IPS-11a (cell line): ENCODE measurements around the gene DENND1A.

ENCODE experiments used
- H3K4me3 ChIP-seq: one replicate; pipeline ENCODE4 v1.5.1; 2013; ENCODE audit warnings: low read depth, low read length, control low read depth

Gene DENND1A

DNA sequence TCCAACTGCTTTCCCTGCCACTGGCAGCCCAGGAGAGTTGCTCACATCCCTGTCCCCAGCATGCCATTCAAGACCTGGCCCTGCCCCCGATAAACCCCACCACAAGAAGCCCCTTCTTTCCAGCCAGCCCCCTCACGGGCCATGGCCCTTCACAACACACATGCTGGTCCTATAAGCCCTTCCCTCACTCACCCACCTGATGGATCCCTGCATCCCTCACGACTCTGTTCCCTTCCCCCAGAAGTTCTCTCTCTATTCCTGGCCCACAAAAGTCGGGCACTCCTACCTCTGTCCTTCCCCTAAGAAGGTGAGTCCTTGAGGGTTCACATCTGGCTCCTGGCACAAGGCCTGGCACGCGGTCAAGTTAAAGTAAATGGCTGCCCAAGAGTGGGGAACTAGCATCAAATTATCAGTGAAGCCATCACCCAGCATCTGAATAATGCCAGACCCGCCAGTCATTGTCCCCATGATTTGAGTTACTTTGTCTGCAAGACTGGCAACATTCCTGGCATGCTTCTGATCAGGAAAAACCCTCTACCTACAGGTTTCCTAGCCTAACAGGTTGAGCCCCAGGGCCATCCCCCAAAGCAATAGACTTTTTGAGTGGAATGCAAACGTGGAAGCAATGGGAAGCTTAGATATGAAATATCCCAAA, 508.0 kb downstream of the DENND1A start:
- no peak overlapping the region for H3K4me3 ChIP-seq

DNA sequence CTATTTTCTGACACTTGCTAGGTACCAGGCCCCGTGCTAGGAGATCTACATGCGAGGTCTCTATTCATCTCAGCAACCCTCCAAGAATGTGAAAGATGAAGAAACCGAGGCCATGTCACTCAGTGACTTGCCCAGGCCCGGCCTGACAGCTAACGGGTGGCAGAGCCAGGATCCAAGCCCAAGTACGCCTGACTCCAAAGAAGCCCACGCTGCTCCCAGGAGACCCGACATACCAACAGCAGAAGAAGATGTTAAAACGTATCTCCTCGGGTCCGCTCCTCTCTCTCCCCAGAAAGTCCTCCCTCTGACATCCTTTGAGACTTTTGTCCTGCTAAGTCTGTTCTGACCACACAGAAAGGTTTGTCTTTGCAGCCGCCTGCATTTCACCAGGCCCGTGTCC, 508.7 kb downstream of the DENND1A start:
- H3K4me3 ChIP-seq, result no peak overlapping the region

DNA sequence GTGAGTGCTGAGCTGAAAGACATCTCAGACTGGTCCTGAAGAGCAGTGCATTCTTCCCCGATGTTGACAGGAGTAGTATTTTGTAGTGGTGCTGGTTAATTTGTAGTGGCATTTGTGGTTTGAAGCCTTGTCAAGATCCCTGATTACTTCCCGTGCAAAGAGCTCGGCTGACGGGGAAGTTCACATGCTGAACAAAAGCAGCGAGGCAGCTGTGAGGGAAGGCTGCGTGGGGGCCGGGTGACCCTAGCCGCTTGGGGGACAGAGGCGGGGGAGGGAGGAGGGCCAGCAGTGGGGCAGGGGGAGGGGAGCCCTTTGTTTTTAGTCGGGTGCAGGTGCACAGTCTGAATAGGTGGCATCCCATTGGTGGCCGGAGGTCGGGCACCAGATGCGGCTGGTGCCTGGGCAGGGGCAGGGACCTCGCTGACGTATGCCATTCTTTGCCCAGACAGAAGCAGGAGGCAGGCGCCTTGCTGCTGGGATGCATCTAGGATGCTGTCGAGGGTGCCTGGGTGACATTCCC, 509.3 kb downstream of the DENND1A start:
- H3K4me3 ChIP-seq, result no peak overlapping the region

DNA sequence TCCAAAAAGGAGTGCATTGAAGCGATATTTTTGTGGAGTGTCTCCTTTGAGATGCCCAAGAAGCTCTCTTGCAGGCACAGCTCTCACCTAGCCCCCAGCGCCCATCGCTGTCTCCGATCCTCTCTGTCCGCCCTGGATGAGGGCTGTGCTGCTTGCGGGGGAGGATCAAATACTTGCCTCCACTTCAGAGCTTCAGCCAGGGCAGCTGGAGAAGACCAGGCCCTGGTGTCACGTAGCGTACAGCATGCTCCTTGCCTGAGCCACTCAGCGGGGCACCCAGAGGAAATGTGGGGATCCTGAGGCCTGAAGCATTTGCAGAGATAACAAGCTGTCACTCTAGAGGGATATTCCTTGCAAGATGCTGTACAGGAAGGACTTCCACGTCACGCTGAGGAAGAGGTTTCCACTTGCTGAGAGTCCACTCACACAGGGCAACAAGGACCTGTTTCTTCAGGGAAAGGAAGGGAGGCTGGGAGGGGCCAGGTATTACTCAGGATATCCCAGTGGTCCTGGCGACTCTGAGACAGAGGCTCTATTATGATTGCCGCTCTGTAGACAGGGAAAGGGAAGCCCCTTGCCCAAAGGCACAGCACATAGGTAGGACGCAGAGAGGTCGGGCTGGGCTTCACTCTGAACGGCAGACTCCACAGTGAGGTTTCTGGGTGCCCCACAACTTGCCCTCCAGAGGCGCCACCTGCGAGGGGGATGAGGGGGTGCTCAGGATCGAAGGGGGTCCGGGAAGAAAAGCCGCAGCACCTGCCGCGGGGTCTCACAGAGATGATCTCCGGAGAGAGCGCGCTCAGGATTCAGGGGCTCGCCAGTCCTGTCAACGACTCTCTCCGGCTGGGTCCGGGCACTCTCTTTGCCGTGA, 510.0 kb downstream of the DENND1A start:
- H3K4me3 ChIP-seq, result no peak overlapping the region

DNA sequence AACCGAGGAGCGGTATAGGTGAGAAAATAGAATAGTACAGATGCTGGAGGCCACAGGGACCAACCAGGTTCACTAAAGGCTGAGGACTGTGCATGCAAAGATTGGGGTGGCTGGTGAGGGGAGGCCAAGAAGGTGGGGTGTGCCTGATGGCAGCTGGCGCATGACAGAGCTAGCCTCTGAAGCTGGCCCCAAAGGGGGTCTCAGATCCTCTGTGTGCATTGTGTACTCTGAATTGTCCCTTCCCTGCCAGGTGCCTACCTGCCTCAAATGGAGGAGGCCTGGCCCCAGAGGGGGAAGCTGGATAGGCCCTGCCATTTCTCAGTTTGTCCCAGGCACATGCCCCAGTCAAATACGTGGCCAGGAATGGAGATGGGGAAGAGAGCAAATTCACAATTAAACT, 510.8 kb downstream of the DENND1A start:
- no peak overlapping the region for H3K4me3 ChIP-seq

DNA sequence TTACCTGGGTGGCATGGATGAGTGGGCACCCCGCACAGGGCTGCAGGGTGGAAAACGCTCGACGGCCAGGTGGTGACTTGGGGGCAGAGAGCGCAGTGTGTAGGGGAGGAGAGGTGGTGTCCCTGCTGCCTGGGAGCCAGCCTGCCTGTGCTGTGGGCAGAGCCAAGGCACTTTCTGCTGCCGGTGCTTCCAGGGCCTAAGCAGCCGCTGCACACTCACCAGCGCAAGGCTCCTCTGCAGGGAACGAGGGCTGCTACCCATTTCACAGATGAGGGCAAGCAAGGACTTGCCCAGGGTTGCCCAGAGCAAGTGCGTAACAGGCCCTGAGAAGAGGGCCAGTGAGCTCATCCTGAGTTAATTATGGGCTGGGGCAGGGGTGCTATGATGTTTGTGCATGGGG, 511.4 kb downstream of the DENND1A start:
- H3K4me3 ChIP-seq, result no peak overlapping the region

DNA sequence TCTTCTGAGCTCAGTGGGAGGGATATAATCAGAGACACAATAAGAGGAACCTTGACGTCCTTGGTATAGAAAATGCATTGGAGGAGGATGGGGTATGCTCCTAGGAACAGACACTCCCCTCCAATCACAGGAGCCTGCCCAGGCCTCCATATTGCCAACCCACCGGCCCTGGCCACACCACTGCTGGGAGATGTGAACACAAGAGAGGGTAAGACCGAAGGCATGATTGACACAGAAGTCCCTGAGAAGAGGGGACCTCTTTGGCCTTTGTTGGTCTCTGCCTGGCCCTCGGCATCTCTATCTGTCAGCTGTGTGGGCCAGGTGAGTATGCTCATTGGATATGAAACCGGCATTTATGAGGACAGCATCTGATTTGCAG, 511.9 kb downstream of the DENND1A start:
- no peak overlapping the region for H3K4me3 ChIP-seq

DNA sequence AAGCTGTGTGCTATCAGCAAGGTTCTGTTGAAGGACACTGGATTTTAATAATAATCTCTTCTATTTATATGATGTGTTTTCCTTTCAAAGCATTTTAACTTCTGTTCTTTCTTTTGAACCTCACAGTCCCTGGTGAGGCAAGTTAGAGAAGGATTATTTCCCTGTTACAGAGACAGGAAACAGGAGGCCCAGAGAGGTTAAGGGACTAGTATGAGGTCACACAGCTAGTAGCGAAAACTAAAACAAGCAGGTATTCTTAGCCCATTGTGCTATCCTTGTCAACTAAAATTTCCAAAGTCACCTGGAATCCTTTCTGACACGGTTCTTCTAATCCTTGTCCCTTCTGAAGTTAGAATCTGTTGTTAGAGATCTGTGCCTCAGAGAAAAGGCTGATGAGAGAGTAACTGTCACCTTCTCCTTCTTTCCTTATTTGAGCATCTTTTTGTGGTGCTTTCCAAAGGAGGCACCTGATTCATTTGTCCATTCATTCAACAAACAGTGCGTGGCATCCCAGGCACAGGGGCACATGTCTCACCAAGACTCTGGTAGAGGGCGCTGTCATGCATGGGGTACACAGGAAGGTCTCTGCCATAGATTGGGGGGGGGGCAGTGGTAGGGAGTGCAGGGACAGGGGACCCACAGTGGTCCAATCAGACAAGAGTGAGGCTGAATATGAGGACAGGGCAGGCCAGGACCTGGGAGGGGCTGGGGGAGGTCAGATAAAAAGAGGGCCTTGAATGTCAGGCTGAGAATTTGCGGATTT, 512.5 kb downstream of the DENND1A start:
- no peak overlapping the region for H3K4me3 ChIP-seq

DNA sequence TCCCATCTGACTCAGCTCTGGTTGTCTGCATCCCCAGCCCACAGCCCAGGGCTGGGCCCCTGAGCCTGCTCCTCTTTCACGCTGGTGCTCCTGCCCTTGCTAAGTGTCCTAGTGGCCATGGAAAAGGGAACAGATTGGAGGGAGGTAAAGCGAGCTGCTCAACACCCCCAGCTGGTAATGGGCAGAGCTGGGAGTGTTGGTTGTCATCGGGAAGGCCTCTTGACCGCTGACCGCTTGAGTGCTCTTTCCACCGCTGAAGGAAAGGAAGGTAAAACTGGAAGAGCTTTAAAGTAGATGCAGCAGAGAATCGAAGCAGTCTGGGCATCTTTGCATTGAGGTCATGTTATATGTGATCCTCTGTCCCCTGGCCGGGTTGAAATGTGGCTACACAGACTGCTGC, 513.8 kb downstream of the DENND1A start:
- H3K4me3 ChIP-seq, result no peak overlapping the region

DNA sequence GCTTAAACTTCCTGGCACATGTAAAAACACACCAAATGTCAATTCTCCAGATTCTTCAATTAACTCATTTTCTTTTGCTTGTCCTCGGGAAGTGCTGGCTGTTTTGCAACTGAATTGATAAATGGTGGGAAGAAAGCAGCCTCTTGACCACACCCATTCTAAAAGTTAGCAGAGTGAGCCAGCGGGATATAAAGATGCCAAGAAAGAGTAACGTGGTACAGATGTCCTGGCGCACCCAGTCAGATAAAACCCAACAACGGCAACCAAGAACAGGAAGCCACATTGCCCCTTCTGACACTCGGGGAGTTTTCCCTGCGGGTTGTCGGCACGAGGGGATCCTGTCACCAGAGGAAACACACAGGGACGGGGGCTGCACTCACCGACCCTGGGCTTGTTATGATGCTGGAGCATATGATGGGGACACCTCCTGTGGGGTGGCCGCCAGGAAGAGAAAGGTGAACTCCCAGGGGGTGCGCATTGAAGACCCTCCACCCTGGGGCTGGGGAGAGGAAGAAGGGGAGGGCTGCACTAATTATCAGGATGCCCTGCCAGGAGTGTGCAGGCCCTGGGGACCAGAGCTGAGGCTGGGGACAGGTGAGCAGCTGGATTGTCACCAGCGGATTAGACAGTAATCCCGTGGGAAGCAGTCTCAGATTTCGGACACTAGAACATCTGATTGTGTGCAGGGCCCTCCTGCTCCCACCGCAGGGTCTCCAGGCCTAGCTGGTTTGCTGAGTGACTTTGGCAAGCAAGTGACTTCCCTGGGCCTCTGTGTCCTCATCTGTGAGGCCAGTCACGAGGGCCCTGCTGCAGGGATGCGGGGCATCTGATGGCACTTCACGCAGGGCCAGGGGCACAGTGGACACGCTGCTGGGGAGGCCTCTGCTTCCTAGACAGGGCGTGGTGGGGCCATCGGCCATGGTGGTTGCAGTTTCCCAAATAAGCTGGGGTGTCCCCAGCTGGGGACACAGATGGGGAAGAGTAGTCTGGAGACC, 514.7 kb downstream of the DENND1A start:
- no peak overlapping the region for H3K4me3 ChIP-seq

DNA sequence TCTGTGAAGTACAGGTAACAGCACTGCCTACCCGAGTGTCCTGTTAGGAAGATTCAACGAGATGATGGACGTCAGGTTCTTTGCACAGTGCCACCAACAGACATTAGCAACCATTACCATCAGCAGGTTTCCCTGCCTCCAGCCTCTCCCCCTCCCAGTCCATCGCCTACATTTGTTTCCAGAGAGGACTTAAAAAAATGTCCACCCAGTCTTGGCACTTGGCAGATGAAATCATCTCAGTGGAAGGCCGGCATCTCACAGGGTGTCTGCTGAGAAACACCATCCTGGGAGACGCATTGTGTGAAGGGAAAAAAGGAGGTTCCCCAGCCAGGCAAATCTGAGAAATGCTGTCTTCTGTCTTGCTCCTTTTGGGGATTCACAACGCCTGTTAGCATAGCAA, 515.7 kb downstream of the DENND1A start:
- no peak overlapping the region for H3K4me3 ChIP-seq

DNA sequence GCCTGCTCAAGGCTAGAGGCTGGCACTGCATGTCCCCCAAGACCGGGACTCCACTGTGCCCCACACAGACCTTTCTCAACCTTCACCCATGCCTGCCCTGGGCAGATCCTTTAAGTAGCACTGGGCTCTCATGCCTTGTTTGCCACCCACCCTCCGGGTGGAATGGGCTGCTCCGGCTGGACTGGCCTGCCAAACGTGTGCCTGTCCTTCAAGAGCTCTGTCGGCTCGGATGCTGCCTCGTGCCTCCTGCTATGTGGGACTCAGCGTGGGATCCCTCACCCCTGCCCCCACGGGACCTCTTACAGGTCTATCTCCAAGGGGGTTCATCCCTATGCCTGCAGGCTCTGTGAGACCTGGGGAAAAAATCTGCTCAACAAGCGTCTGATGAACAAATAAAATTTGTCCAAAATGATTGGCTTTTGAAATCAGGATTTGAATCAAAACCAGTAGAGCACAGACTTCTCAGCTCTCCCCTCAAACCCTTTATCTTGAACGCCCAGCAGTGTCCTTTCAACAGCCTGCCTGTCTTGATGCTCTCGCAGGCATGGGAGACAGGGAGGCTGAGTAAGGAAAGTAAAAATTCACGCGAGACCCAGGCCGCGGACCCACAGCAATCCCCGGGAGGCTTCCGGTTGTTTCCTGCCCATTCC, 517.6 kb downstream of the DENND1A start:
- no peak overlapping the region for H3K4me3 ChIP-seq

DNA sequence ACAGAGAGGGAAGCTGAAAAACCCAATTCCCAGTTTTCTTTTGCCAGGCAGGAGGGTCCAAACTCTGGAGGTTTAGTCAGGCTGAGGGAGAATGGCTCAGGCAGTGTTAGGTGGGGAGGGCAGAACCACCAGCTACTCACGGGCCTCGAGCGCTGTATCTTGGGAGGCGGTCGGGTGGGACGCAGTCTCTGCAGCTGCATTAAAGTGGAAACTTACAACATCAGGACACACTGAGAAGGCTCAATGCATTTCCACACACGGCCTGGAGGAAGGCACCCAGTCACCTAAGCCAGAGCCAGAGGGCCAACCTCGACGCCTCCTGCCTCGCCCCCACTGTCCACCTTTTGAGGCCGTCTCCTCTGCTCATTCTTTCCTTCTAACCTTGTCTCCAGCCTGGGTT, 518.3 kb downstream of the DENND1A start:
- no peak overlapping the region for H3K4me3 ChIP-seq

DNA sequence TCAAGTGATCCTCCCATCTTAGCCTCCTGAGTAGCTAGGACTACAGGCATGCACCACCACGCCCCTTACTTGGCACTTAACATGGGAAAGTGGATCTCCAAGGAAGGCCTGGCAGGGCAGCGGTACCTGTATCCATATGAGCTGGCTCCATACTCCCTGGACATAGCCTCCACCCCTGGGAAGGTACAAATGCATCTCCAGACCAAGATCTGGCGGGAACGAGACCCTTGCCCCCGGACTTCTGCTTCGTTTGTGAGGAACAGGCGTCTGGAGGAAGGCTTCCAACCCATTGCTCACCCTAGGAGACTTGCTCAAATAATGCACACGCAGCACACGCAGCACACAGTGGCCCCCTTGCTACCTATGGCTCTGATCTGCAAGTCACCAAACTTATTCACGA, 518.7 kb downstream of the DENND1A start:
- H3K4me3 ChIP-seq, result no peak overlapping the region

DNA sequence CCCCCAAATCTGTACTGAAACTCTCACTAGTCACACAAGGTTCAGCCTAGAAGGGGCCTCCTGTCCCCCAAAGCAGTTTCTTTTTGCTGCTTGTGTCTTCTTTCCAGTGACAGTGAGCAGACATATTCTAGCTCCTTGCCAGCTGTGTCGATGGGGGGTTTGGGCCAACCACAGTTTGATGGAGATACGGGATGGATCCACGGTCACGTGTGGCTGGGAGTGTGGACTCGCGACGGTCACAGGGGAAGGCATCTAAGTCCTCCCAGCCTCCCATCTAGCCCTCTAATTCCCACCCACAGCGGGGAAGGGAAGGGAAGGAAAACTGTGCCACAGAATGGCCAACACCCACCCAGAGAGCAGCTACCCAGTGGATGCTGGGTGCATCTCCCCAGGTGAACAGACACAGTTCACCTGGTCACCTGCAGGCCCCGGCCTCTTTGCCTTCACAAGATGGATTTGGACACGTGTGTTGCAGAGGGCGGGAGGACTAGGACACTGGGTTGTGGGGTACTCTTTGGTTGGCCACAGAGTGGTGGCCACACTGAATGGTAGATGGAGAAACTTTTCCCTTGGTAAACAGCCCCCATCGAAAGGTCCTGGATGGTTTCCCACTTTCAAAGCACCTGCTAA, 519.5 kb downstream of the DENND1A start:
- H3K4me3 ChIP-seq, result no peak overlapping the region

DNA sequence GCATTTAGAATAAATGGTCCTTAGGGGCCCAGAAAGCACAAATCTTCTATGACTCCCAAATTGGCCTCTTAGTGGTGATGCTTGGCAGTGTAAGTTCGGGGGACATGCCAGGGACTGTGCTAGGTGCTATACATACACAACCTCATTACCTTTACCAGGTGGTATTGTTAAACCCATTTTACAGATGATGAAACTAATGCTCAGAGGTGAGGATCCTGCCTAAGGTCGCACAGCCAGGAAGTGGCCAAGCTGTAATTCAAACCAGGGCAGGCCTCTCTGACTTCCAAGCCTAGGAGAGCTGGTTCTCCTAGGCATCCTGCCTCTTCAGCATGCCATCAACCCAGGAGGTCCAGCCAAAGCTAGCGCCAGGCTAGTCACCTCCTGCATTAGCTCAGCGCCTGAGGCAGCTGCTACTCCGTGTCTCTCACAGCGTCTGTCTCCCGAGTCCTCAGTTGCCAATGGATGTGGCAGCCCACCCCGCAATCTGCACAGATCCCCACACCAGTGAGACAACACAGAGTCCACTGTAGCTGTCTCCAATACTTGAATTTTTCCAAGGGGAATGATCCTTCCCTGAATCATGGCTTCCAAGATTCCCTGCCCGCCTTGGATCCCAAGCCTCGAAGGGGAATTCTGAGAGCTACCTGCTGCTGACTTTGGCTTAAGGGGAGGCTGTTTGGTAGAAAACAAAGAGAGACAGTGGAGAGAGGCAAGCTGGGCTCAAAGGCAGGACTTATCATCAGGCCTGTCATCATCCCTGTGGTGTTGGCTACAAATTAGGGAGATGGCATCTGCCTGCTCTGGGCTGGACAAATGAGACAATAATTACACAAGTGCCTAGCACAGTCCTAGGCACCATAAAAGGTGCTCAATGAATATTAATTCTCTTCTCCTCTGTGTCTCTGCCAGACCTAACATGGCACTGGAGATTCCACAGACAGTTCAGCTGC, 521.3 kb downstream of the DENND1A start:
- H3K4me3 ChIP-seq, result no peak overlapping the region

DNA sequence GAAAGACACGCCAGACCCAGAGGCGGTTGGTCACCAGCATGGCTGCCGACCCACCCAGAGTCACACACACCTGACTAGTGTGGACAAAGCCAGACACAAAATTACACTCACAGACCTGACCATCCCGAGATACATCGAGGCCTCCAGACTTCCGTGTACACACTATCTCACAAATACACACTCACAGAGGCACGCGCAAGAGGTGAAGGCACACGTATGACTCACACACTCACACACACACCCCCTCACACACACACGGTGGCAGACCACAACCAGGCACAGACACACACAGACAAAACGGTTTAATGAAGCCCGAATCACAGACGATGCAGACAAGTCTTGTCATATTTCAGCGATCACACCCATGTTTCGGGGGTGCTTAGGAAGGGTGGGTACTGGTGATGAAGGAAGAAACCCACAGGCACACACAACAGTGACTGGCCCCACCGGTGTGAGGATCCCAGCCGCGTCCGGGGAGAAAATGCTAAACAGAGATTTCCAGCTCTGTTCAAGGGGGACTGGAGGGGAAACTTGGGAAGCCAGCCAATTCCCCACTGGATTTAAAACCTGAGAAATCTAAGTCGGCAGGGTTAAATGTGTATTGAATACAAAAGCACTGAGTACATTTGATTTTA, 522.6 kb downstream of the DENND1A start:
- no peak overlapping the region for H3K4me3 ChIP-seq

DNA sequence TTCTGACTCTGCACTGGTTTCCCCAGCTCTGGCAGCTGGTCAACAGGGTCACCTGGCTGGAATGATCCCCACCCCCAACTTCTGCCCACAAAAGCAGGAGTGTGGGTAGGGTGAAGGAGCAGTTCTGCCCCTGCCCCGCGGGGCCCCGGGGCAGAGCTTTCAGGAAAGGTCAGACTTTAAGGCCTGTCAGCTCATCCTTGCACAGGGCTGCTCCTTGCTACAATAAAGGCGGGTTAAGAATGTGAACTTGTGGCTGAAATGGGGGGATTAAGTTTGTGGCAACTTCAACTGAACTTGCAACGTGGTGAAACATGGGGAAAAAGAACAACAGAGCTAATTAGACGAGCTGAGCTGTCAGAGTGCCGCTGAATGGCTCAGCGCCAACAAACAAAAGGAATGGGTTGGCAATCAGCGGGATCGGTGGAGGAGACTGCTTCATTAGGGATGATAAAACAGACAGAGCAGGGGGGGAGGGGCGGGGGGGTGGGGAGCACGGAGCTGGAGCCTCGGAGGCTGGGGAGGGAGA, 523.2 kb downstream of the DENND1A start:
- H3K4me3 ChIP-seq, result no peak overlapping the region
